NCI-H446 (cell line): ENCODE results near the gene DUSP6.

Experiments
- DNase-seq, 2 experiments: peaks; one replicate each; lab custom pipeline; 2025; lab: John Stamatoyannopoulos, UW

The DUSP6 gene, protein sequence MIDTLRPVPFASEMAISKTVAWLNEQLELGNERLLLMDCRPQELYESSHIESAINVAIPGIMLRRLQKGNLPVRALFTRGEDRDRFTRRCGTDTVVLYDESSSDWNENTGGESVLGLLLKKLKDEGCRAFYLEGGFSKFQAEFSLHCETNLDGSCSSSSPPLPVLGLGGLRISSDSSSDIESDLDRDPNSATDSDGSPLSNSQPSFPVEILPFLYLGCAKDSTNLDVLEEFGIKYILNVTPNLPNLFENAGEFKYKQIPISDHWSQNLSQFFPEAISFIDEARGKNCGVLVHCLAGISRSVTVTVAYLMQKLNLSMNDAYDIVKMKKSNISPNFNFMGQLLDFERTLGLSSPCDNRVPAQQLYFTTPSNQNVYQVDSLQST

DNA sequence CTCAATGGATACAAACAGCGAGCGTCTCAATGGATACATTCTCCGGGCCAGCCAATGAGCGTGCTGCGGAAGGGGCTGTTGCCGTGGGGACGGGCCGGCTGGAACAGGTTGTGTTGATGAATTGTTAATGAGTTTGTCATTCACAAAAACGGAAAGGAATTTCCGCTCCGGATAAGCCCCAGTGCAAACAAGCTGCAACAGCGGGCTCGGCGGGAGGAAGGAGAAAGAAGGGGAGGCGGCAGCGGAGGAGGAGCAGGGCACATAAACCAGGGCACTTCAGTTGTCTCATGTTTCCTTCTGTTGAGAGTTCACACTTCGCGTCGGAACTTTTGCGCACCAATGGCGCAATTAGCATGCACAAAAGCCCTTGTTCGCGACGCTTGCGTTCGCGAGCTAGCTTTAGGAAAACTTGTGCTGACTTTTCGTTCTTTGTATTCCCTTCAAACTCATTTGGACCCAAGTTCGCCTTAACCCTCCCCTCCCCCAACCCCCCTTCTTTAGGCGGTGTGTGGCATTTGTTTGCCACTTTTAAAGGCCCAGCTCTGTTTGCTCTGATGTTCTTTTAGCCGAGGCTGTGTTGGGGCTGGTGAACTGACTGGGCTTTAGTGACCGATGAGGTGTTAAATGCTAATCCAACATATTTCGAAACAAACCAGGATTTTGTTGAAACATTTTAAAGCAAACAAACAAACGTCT lies at the start of gene DUSP6:
Gene DUSP6, minus strand, starts transcription at position 10 of the 696 bp plus-strand sequence. CDS start 462 bp downstream, outside the sequence.
- DNase-seq: peak; percentile 97 to 98

DNA sequence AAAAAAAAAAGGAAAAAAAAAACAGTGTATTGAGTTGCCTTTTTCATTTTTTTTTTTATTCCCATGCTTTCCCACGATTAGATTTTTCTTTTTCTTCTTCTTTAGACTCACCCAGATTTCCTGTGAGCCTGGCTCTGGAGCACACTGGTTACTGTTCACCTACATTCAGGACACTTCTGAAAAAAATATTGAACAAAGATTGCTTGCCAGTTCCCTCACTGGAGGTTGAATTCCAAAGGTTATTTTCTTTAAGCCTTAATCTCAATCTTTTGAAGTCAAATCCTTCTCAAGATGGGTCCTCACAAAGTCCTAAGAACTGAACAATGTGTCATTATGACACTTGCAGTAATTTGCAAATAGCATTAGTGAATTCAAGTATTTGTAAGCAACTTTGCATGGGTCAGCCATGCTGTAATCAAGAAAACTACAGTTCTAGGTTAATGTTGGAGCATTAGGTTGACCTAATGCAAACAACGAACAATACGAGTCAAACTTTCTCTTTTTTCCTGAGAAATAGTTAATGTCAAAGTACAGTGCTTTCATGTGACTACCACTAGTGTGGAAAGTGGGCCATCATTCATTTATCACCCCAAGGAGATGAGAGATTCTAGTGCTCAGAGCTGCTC lies 49.2 kb upstream of the DUSP6 start:
- no peak for DNase-seq

DNA sequence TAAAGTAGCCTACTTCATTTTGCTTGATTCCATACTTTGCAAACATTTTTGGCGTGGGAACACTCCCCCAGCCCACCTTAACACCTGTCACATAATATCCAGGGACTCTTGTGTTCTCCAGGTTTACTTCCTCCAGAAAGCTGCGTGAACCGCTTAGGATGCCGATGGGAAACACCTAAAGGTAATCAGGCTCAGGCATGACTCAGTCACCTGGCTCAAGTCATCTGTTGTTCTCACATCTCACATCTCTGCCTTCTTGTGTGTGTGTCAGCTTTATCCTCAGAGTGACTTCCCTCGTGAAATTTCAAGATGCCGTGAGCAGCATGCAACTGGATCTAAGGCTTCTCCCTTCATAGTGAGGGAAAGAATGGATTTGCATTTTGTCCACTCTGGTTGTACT lies 48.1 kb upstream of the DUSP6 start:
- DNase-seq: no peak

DNA sequence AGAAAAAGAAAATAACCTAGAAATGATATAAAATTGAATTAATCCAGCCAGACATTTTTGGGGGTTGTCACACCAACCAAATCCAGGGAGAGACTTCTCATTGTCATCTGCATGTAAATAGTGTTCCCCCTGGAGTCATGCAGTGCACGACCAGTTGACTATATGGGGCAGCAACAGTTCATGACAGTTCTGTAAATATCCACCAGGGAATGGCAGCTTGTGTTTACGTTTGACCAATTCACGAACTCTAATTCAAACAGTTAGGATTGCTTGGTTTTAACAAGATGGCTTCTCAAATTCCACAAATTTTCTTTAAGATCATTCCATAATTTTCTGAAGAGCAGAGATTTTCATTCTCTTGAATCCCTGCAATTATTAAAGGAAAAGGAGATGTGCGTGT lies 43.4 kb upstream of the DUSP6 start:
- DNase-seq: no peak

DNA sequence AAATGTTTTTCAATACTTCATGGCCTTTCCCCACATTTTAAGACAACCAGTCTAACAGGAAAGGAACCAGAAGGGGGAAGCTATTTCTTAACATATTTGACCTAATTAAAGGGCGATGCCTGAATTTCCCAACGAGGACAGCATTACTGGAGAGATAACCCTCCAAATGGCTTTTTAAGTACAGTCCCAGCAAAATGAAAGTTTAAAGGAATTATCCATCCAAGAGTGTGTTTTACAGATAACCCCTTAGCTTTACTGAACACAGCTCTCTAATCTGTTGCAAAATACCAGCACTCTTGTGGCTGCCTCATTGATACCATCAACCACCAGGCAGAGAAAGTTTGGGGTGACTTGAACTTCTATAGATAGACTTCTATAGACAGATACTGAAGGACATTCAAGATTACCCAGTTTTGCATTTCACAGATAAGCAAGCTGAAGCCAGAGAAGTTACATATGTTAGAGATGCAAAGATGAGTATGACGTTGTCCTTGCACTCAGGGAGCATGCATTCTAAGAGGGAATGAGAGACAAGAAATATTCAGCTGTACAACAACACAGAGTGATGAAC lies 41.3 kb upstream of the DUSP6 start:
- DNase-seq: no peak

DNA sequence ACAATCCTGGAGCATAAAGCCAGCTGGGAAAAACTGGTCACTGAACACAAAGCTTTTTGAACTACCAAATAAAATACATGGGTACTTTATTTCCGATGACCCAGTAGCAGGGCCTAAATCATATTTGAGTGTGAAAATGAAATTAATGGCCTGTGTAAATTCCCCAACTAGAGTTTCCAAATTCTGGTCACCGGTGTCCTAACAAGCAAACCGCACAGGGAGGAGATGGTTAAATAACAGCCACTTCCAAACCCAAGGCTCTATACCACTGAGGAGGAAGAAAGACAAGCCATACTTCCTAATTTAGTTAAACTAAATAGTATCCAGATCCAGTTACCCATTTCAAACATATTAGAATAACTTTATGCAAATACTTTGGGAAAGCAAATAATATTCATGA lies 40.1 kb upstream of the DUSP6 start:
- no peak for DNase-seq

DNA sequence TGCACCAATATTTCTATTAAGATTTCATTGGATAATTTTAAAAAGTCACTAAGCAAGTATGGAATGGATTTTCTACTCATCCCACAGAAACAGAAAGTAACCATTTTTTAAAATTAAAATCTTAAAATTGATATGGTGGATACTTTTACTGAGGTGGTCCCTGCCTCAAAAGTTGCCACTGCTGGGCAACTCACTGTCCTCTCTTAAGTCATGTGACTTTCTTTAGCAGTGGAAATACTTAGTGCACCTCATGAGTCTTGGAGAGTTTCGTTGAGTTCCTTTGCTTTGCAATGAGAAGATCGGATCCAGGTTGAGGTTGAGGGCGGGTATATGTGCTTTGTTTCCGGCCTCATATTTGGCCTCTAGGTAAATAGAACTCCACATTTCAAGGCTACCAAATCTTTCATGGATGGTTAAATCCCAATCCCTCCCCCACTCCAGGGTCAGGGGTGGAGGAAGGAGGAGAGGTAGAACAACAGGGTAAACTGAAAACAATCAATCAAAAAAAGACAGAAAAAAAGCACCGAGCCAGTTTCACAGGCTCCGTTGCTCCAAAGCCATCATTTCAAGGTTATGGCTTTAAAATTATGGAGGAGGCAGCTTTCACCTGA lies 39.5 kb upstream of the DUSP6 start:
- DNase-seq: no peak

DNA sequence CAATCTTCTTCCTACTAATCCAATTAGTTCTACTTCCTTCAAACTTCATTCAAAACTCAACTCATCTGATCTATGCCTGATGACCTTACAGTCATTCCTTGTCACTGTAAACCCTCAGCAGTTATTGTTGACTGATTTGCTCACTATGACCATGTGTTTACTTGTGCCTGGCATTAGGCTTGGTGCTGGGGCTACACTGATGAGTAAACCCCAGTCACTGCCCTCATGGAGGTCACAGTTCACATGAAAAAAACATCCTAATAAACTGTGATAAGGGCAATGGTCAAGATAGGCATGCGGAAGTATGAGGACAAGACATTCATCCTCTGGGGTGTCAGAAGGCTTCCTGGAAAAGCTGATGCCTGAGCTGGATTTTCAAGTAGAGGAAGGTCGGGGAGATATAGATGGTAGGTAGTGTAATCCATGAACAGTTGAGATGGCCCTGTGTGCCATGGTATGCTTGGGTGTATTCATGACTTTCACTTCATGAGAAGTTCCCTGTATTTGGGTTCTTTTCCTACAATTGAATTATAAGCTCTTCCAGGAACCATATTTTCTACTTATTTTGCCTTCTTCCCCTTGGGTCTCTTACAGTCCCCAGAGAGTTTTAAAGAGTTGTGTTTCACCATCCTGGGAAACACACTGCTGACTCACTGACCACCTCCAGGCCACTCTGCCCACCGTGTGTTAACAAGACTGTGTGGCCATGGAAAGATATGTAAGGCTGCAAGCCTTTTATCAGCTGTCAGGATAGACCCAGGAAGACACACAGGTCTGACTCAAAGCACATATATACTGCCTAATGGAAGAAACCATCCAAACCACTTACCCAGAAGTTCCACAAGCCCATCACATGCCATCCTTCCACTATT lies 38.7 kb upstream of the DUSP6 start:
- no peak for DNase-seq

DNA sequence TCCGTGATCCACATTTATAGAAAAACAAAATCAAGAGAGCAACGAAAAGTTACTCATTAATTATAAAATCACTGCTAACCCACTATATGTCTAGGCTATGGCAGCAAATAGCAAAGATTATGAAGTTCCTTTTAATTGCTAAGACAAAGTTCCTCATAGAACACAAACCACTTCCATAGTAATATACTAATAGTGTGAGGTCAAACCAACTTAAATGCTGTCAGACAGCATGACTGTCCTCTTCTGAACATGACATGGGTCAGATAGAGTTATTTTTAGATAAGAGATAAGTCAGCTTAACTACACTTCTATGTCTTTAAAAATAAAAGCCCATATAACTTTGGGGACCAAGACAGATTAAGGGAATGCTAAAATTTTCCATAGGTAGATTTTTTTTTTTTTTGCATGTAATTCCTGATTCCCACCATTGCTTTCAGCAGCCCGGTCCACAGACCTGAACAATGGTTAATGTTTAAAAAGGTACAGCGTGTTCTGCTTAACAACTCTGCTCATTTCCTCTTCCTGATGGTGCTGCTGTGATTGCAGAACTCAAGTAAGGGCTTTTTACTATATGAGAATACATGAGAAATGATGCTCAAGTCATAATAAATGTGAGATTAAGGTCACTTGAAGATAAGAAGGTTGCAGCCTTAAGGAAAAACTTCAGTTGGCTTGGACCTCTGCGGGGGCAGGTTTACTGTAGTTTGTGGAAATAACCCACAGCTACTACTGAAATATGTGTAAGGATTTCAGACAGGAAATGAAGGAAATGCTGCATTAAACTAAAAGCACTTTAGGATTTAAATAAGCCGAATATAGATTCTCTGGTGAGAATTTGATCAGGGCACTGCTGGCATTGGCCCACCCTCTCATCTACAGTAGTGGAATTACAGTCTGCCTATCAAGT lies 37.7 kb upstream of the DUSP6 start:
- no peak for DNase-seq

DNA sequence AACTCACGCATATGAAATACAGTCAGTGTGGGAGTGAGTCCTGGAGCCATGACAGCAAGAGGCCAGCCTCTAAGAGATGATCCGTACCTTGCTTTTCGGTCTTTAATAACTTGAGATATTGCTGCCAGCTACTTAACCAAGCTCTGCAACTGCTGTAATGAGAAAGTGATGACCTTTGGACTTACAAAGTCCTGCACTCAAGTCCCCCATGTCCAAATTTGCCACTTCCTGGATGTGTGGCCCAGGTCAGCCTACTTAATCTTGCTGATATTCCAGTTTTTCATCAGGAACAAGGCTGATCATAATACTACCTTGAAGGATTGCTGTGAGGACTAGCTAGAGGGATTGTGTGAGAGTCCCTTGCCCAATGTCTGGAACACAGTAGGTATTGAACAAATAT lies 33.8 kb upstream of the DUSP6 start:
- no peak for DNase-seq

DNA sequence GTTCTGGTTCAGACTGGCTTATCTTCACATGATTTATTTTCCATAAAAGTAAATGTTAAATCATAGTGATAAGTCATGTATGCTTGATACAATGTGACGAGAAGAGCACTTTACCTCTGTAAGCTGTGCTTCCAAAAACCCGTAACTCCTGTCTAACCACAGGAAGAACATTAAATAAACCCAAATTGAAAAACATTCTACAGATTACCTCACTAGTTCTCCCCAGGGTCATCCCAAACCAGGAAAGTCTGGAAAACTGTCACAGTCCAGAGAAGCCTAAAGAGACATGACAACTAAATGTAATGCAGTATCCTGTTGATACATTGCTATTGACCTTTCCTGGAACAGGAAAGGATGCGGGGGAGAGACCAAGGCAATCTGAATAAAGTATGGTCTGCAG lies 32.5 kb upstream of the DUSP6 start:
- no peak for DNase-seq

DNA sequence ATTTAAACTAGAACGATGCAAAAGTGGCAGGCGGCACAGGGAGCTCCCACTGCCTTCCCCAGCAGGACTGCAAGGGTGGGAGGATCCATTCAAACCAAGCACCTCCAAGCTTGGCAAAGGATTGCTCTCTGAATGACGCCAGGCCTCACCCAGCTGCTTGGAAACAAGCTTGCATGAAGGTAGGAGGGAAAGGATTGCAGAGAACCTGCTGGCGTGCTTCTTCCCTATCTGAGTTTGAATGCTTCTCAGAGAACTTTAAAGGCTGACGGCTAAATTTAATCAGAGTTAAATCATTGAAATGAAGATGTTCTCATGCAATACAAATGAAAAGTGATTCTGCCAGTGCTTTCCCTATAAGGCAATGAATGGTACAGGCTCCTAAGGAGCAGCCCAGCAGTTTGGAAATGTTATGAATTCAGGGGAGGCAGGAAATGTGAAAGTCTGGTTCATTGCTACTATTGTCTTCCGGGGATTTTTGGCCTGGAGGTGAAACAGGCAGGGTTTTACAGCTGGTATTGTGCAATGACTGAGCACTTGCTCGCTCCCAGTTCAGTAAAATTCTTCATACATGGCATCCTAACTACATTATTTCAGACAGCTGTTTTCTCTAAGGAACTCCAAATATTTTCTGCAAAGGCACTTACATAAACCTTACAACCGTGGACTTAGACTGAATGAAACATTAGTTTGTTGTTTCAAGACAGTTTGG lies 31.9 kb upstream of the DUSP6 start:
- DNase-seq: peak in 1 of 2 experiments; percentile 41

DNA sequence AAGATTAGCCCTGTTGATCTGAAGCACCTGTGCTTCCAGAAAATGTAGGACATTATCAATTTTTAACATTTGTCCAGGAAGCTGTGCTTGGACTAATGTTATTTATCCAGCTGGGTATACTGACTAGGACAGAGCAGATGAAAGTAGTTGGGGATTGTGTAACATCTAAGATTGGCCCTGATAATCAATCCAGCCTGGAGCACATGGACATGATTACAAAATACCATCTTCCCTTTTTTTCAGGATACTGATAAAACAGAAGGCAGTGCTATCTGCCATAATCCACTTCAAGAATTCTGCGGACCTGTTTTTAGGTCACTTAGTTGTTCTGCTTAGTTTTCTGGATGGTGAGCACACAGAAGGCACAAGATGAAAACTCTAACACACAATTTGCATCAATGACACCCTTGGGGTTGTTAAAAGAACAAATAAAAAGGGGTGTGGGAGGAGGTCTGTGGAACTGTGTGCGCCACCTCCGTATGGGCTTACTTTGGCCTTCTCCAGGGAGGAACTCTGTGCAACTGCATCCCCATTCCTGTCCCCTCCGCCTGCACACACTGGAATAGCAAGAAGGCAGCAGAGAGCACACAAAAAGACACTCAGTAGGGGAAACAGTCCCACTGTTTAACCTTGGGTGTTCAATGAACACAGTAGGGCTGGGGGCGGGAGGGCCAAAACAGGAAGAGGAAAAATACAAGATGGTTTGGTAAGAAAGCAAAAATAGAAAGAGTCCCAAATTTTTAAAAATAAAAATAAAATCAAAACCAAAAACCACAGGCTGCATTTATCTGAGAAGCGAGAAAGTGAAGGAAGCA lies 31.1 kb upstream of the DUSP6 start:
- DNase-seq: no peak

DNA sequence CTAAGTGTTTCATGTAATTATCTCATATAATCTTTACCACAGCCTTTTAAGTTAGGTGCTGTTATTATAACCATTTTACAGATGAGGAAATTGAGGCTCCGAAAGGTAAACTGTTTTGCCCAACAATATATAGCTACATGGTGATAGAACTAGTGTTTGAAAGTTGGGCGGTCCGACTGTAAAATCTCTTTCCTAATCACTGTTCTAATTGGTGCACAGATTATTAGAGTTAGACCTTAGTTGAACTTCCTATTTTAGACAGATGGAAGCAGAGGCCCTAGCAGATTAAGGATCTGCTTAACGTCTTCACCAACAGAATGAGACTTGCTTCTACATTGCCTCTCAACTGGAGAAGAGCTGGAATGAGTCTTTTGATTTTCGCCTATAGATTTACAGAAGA lies 30.0 kb upstream of the DUSP6 start:
- DNase-seq: no peak

DNA sequence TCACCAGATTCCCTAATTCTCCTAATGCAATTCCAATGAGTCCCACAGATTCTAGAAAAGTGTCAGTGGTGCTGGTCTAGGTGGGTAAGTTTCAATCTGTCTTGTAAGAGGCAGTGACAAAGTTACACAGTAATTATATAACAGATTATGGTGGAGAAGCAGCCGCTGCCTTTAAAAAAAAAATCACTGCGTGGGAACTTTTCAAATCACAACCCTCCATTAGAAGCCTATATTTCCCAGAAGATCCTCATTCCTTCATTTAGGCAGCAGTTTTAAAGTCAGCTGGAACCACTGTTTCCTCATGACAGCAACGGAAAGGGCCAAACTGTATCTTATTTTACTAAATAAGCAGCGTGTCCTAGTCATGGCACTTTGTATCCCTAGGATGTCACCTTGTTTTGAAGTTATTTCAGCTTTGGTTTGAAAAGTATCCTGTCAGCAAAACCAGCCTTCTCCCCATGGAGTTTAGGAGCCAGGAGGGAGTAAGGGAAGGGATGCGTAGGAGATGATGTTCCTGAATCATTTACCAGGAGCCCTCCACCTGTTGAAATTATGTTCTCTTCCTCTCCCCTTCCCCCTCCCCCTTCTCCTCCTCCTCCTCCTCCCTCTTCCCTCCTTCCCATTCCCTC lies 27.7 kb upstream of the DUSP6 start:
- no peak for DNase-seq

DNA sequence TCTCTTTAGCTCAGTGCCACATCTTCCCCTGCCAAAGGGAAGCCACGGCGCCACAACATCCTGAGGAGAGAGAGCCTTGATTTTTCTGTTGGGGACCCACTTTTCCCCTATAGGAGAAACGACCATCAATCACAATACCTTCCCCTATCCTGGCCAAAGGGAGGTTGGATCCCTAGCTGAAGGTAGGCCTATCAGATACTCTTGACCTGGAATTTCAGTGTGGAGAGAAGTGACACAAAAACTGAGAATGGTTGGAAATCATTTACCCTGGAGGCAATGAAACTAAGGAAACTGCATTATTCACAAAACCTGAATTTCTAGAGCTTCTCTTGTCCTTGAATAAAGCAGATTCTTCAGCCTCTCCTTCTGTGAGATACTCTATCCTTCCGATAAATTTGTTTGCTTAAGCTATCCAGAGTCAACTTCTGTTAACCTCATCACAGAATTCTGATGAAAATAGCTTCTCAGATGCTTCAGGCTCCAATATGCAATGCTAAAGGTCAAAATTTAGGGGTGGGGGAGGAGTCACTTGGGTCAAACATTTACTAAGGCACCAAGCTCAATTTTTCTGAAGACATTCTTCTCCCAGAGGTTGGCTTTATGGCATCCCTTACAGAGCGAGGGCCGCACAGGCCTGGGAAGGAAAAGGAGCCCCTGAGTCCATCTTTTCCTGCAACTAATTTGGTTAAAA lies 27.0 kb upstream of the DUSP6 start:
- DNase-seq: no peak

DNA sequence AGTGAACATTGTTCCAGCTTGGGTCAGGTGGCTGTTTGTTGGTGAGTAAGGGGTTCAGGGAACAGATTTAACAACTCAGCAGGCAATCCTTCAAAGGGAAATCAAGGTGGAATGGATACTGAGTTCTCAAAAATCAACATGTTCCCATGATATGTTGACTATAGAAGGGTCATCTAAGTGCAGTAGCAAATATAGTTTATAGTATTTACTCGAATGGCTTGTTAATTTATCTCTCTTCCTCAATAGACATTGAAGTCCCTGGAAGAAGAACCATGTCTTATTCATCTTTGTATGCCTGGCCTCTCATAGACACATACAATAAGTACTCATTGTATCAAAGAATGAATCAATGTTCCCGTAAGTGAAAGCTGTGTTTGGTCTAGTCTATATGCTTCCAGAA lies 24.5 kb upstream of the DUSP6 start:
- DNase-seq: no peak

DNA sequence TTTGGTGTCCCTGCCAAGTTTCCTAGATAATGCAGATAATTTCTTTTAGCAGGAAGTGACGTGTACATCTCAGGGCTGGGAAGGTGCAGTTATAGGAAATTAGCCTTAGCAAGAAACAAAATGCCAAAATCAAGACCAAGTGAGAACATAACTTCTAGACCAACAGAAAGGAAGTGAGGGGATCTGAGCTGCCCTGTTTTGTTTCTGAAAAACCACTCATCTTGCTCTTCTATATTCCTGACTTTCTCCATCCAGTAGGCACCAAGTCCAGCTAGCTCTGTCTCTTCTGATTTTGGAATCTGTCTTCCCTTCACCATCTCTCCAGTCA lies 23.9 kb upstream of the DUSP6 start:
- no peak for DNase-seq
